ENCODE data around the gene PRAMEF4. TPM values are rescaled to one million over a fixed set of nuclear protein-coding genes. Genes with fewer than 3 reads are reported as not detected.

The PRAMEF4 gene
- total RNA-seq, 1 experiment from 2014 or later = not detected

Other genes with a start within 250 kb of the PRAMEF4 start
- not detected in 2 replicates for gene AADACL4, start 242.1 kb downstream of the PRAMEF4 start, total RNA-seq (2021)
- 0.22 and 0.35 TPM in 2 replicates for gene AADACL3, start 170.1 kb downstream of the PRAMEF4 start, total RNA-seq (2021)
- gene CFAP107, start 140.0 kb downstream of the PRAMEF4 start, total RNA-seq (2021) = not detected in 2 replicates
- gene PRAMEF12, start 112.5 kb downstream of the PRAMEF4 start, total RNA-seq (2021) = not detected in 2 replicates
- gene PRAMEF1, start 94.8 kb downstream of the PRAMEF4 start, total RNA-seq (2021) = not detected in 2 replicates
- gene PRAMEF11, start 54.8 kb downstream of the PRAMEF4 start, total RNA-seq (2021) = not detected in 2 replicates
- gene HNRNPCL1, start 37.5 kb downstream of the PRAMEF4 start, total RNA-seq (2021) = not detected in 2 replicates
- not detected in 2 replicates for gene PRAMEF2, start 29.1 kb downstream of the PRAMEF4 start, total RNA-seq (2021)
- gene PRAMEF10, start 12.1 kb upstream of the PRAMEF4 start, total RNA-seq (2021) = not detected in 2 replicates
- not detected in 2 replicates for gene PRAMEF7, start 30.4 kb upstream of the PRAMEF4 start, total RNA-seq (2021)
- gene PRAMEF6, start 61.4 kb upstream of the PRAMEF4 start, total RNA-seq (2021) = not detected in 2 replicates
- not detected in 2 replicates for gene PRAMEF27, start 170.4 kb upstream of the PRAMEF4 start, total RNA-seq (2021)
- not detected in 2 replicates for gene HNRNPCL3, start 174.6 kb upstream of the PRAMEF4 start, total RNA-seq (2021)
- not detected in 2 replicates for gene PRAMEF25, start 184.6 kb upstream of the PRAMEF4 start, total RNA-seq (2021)
- gene HNRNPCL2, start 230.7 kb upstream of the PRAMEF4 start, total RNA-seq (2021) = not detected in 2 replicates